HepG2 (cell line): ENCODE data around the gene CNTFR. TPM values are rescaled to one million over a fixed set of nuclear protein-coding genes. Genes with fewer than 3 reads are reported as not detected.

Source experiments
- ATAC-seq: fragments of 200-7000 bp; cut with Tn5 transposase; 3 replicates; pipeline ENCODE4 v1.9.1; 2020; ENCODE audit warnings: mild to moderate bottlenecking, moderate library complexity
- BruUV-seq: library from RNA; stranded (reverse); fragments of 400-500 nt; replicated peaks from 2 replicates; lab custom pipeline; 2021; lab: Mats Ljungman, UMichigan
- CTCF ChIA-PET: fragments of 300-600 bp; formaldehyde crosslinking; extraction: SDS; loops from one replicate; lab custom pipeline; 2021; ENCODE audit warnings: low total read pairs, inconsistent platforms, low intra/inter-chr PET ratio; lab: Yijun Ruan, JAX
- POLR2A ChIA-PET: fragments of 350-600 bp; sonication (Branson Sonifier 250); formaldehyde crosslinking; loops from one replicate; lab custom pipeline; 2020; ENCODE audit warnings: antibody characterized with exemption, inconsistent platforms; lab: Yijun Ruan, JAX
- DNase-seq: peaks from one replicate; pipeline ENCODE4 v3.0.0-alpha.2; 2015; ENCODE audit warnings: low spot score
- FAIRE-seq: peaks from 3 replicates; lab custom pipeline; 2011; peaks lifted over from hg19 to GRCh38; lab: Jason Lieb, UNC
- H2AFZ ChIP-seq: one replicate; pipeline ENCODE4 v1.6.1; 2011; ENCODE audit warnings: low read length, inconsistent platforms
- H3K27ac ChIP-seq: fragments of 300-600 bp; 3 replicates; pipeline ENCODE4 v1.8.0; 2011; ENCODE audit warnings: mixed run types, mild to moderate bottlenecking, mixed read lengths, low read length, inconsistent platforms; ENCODE audit not compliant: insufficient read depth; ENCODE audit errors: extremely low read length
- H3K27me3 ChIP-seq, 2 experiments: fragments of 200-600 bp in 1 of 2; 2 replicates in 1 of 2; 3 replicates in 1 of 2; pipeline versions ENCODE4 v1.6.0 to v1.8.0; 2011; ENCODE audit warnings: low read length in 2 of 2, mild to moderate bottlenecking in 2 of 2, moderate library complexity in 2 of 2, inconsistent platforms in 1 of 2; ENCODE audit not compliant: insufficient read depth in 2 of 2, control insufficient read depth in 1 of 2
- H3K36me3 ChIP-seq, 2 experiments: fragments of 200-600 bp in 1 of 2; replicated peaks in 1 of 2; 2 replicates in 1 of 2; 3 replicates in 1 of 2; pipeline versions ENCODE4 v1.5.1 to v1.8.0; 2011; ENCODE audit warnings: low read length in 2 of 2, inconsistent platforms in 1 of 2; ENCODE audit not compliant: insufficient read depth in 2 of 2, control insufficient read depth in 1 of 2
- H3K4me1 ChIP-seq: 2 replicates; pipeline ENCODE4 v1.5.1; 2012; ENCODE audit warnings: low read length, inconsistent platforms; ENCODE audit not compliant: insufficient read depth
- H3K4me2 ChIP-seq: 2 replicates; pipeline ENCODE4 v1.6.0; 2011; ENCODE audit warnings: low read depth, low read length, inconsistent platforms
- H3K4me3 ChIP-seq, 3 experiments: fragments of 200-600 bp in 1 of 3; sonication (generic), shearing (Covaris generic) in 1 of 3; replicated peaks in 1 of 3; 2 replicates each; pipeline ENCODE4 v1.5.1; 2011 to 2016; ENCODE audit warnings: low read length in 3 of 3, inconsistent platforms in 2 of 3, low read depth in 2 of 3, mild to moderate bottlenecking in 2 of 3, control low read depth in 1 of 3, mixed read lengths in 1 of 3; ENCODE audit not compliant: insufficient read depth in 1 of 3
- H3K79me2 ChIP-seq: one replicate; pipeline ENCODE4 v1.6.1; 2011; ENCODE audit warnings: low read length, inconsistent platforms; ENCODE audit not compliant: insufficient read depth
- H3K9ac ChIP-seq: 2 replicates; pipeline ENCODE4 v1.6.0; 2011; ENCODE audit warnings: mild to moderate bottlenecking, low read depth, low read length, inconsistent platforms; ENCODE audit not compliant: insufficient read depth
- H3K9me3 ChIP-seq: 2 replicates; pipeline ENCODE4 v1.5.1; 2012; ENCODE audit warnings: mild to moderate bottlenecking, low read length
- H4K20me1 ChIP-seq: 2 replicates; pipeline ENCODE4 v1.6.0; 2011; ENCODE audit warnings: inconsistent platforms, mild to moderate bottlenecking, low read length, moderate library complexity; ENCODE audit not compliant: insufficient read depth
- CENPT ChIP-seq: sonication (generic); formaldehyde crosslinking; IDR thresholded peaks from 2 replicates; pipeline ENCODE4 v1.8.0; 2022; ENCODE audit warnings: low read depth, mild to moderate bottlenecking, moderate library complexity, missing genetic modification reagents
- REST ChIP-seq, 2 experiments: IDR thresholded peaks; 2 replicates each; pipeline ENCODE4 v1.6.1; 2011 to 2012; ENCODE audit warnings: low read length in 2 of 2, borderline replicate concordance in 1 of 2, low read depth in 1 of 2, mild to moderate bottlenecking in 1 of 2, moderate library complexity in 1 of 2
- ZNF768 ChIP-seq: sonication (generic); formaldehyde crosslinking; IDR thresholded peaks from 2 replicates; pipeline ENCODE4 v1.4.0; 2020; ENCODE audit warnings: missing genetic modification reagents
- WGBS: methylation state at CpG from one replicate; pipeline ENCODE4 v1.1.6; 2017; ENCODE audit warnings: low lambda C conversion rate; 5-methylcytosine and 5-hydroxymethylcytosine counted together
- in situ Hi-C: cut with HindIII; loops from 2 replicates; pipeline ENCODE4 v1.10.0; 2017; ENCODE audit warnings: low pct_unique_long_range_greater_than_20kb; ENCODE audit not compliant: extremely low pct_ligation_motif_present
- intact Hi-C: fragments of 100-400 bp; cut with micrococcal nuclease; formaldehyde crosslinking; loops from one replicate; pipeline ENCODE4 v1.10.0; 2022; ENCODE audit not compliant: unreplicated experiment
- polyA plus RNA-seq, 8 experiments: library from polyadenylated mRNA; depleted of rRNA in 3 of 8; stranded (reverse) in 7 of 8; unstranded in 1 of 8; fragments of >200 nt; fragmentation: Illumina TruSeq in 4 of 8; extraction: Trizol in 4 of 8; gene quantifications; 2 replicates each; pipeline versions ENCODE4 v1.2.1 to v1.2.3, GENCODE V29; 2011 to 2016; ENCODE audit warnings: low read depth in 4 of 8, missing spikeins in 1 of 8, mixed read lengths in 1 of 8; ENCODE audit not compliant: insufficient read depth in 1 of 8
- total RNA-seq, 5 experiments: library from RNA; depleted of rRNA; stranded (reverse); fragments of >200 nt; fragmentation: Illumina TruSeq; extraction: Trizol; gene quantifications; 2 replicates each; pipeline ENCODE4 v1.2.3, GENCODE V29; 2016; ENCODE audit warnings: low read depth in 1 of 5
- TF ChIP-seq, protein P1 (sequence below): sonication (generic); formaldehyde crosslinking; IDR thresholded peaks from 2 replicates; pipeline ENCODE4 v1.4.0; 2020; ENCODE audit warnings: low read depth, missing genetic modification reagents

The CNTFR gene
- total and polyA plus RNA-seq, 2 of the 13 experiments (the other 11 are each of a cell fraction or from before 2014, with no cell fraction given) = not detected

GRCh38 chr9:34576597-34577399, 12.7 kb downstream of the CNTFR start:
- intact Hi-C loops (no loop called here), in situ Hi-C loops (no loop called here)
- DNase-seq (no peak), FAIRE-seq (no peak), ATAC-seq (peak; percentile 55)
- H3K9me3 ChIP-seq = no peaks in the 10 kb centered on the region
- 10% methylated on average over 9 of the region's 14 CpGs for WGBS
- H4K20me1 ChIP-seq = no peaks in the 10 kb centered on the region
- no peaks in the 10 kb centered on the region for H3K79me2 ChIP-seq
- ChIA-PET CTCF (no interaction called here), POLR2A (no interaction called here)
- no peaks in the 10 kb centered on the region for H3K4me1 ChIP-seq
- BruUV-seq = no TSS peak
- H3K4me3 ChIP-seq = no peak overlapping the region
- no peaks in the 10 kb centered on the region for H3K36me3 ChIP-seq
- H3K9ac ChIP-seq = no peak overlapping the region
- H3K27me3 ChIP-seq = peaks cover 13 to 77% of the 10 kb centered on the region in 2 experiments
- H3K4me2 ChIP-seq = no peak overlapping the region
- no peak for TF ChIP-seq CENPT (CRISPR knock-in tag)
- TF ChIP-seq, protein P1, sequence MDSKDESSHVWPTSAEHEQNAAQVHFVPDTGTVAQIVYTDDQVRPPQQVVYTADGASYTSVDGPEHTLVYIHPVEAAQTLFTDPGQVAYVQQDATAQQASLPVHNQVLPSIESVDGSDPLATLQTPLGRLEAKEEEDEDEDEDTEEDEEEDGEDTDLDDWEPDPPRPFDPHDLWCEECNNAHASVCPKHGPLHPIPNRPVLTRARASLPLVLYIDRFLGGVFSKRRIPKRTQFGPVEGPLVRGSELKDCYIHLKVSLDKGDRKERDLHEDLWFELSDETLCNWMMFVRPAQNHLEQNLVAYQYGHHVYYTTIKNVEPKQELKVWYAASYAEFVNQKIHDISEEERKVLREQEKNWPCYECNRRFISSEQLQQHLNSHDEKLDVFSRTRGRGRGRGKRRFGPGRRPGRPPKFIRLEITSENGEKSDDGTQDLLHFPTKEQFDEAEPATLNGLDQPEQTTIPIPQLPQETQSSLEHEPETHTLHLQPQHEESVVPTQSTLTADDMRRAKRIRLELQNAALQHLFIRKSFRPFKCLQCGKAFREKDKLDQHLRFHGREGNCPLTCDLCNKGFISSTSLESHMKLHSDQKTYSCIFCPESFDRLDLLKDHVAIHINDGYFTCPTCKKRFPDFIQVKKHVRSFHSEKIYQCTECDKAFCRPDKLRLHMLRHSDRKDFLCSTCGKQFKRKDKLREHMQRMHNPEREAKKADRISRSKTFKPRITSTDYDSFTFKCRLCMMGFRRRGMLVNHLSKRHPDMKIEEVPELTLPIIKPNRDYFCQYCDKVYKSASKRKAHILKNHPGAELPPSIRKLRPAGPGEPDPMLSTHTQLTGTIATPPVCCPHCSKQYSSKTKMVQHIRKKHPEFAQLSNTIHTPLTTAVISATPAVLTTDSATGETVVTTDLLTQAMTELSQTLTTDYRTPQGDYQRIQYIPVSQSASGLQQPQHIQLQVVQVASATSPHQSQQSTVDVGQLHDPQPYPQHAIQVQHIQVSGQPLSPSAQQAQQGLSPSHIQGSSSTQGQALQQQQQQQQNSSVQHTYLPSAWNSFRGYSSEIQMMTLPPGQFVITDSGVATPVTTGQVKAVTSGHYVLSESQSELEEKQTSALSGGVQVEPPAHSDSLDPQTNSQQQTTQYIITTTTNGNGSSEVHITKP (CRISPR knock-in tag) = no peak
- TF ChIP-seq REST (IDR thresholded peaks at IDR 0.05; ENCODE audit: borderline replicate concordance in 1 of 2, low read depth in 1 of 2, low read length in 2 of 2) = peak; percentile 4 to 59; a peak in 1 of 4 replicates
- TF ChIP-seq ZNF768 (CRISPR knock-in tag) = 0 out of 2 replicates have a peak, but pooled peaks have one; percentile 14
- TF ChIP-seq, all 625 proteins: peak for 2
- Histone ChIP-seq H3K27ac (no peak overlapping the region), H2AFZ (no peak overlapping the region)
